Mesenchymal stem cell (in vitro differentiated cells and primary cell): Measurements from ENCODE around the gene KATNAL2.
"Not testable (repeated sequence)": the region's sequence is repeated elsewhere in the genome, so short reads cannot be mapped to it uniquely, and the experiment has no call there.

Experiments used
- DNase-seq: peaks from one replicate; pipeline ENCODE4 v3.0.0-alpha.2; 2013
- H2AFZ ChIP-seq: one replicate; pipeline ENCODE4 v1.6.1; 2013; ENCODE audit warnings: low read depth, mild to moderate bottlenecking, control low read depth, inconsistent platforms, low read length, moderate library complexity
- H2AK5ac ChIP-seq: 2 replicates; pipeline ENCODE4 v1.6.1; 2013; ENCODE audit warnings: low read length, moderate library complexity, mild to moderate bottlenecking, inconsistent platforms; ENCODE audit not compliant: severe bottlenecking
- H2BK120ac ChIP-seq: one replicate; pipeline ENCODE4 v1.6.1; 2013; ENCODE audit warnings: low read depth, mild to moderate bottlenecking, inconsistent platforms, low read length, moderate library complexity
- H2BK12ac ChIP-seq, 2 experiments: one replicate each; pipeline ENCODE4 v1.6.1; 2013; ENCODE audit warnings: inconsistent platforms in 2 of 2, low read length in 2 of 2, mild to moderate bottlenecking in 2 of 2, moderate library complexity in 2 of 2, control low read depth in 1 of 2
- H2BK15ac ChIP-seq: one replicate; pipeline ENCODE4 v1.6.1; 2013; ENCODE audit warnings: mild to moderate bottlenecking, low read depth, inconsistent platforms; ENCODE audit not compliant: poor library complexity, severe bottlenecking
- H2BK5ac ChIP-seq: 2 replicates; pipeline ENCODE4 v1.6.1; 2013; ENCODE audit warnings: low read depth, mild to moderate bottlenecking, low read length, control low read depth, inconsistent platforms; ENCODE audit not compliant: poor library complexity, severe bottlenecking
- H3K14ac ChIP-seq, 2 experiments: one replicate each; pipeline ENCODE4 v1.6.1; 2013; ENCODE audit warnings: inconsistent platforms in 2 of 2, low read length in 2 of 2, control low read depth in 1 of 2, mild to moderate bottlenecking in 1 of 2, moderate library complexity in 1 of 2
- H3K18ac ChIP-seq, 2 experiments: one replicate each; pipeline ENCODE4 v1.6.1; 2013; ENCODE audit warnings: inconsistent platforms in 2 of 2, low read length in 2 of 2, control low read depth in 1 of 2, low read depth in 1 of 2, mild to moderate bottlenecking in 1 of 2
- H3K23ac ChIP-seq, 2 experiments: one replicate each; pipeline ENCODE4 v1.6.1; 2013; ENCODE audit warnings: inconsistent platforms in 2 of 2, low read length in 2 of 2, mild to moderate bottlenecking in 2 of 2, moderate library complexity in 2 of 2, control low read depth in 1 of 2
- H3K27ac ChIP-seq: 2 replicates; pipeline ENCODE4 v1.5.1; 2013; ENCODE audit warnings: mild to moderate bottlenecking, moderate library complexity, low read length, control low read depth, inconsistent platforms; ENCODE audit not compliant: poor library complexity, severe bottlenecking
- H3K27me3 ChIP-seq, 2 experiments: 2 replicates each; pipeline versions ENCODE4 v1.6.1 to v1.7.0; 2013; ENCODE audit warnings: low read length in 2 of 2, mild to moderate bottlenecking in 2 of 2, moderate library complexity in 2 of 2, control low read depth in 1 of 2, inconsistent platforms in 1 of 2; ENCODE audit not compliant: control insufficient read depth in 1 of 2, insufficient read depth in 1 of 2
- H3K36me3 ChIP-seq, 2 experiments: 2 replicates each; pipeline versions ENCODE4 v1.6.1 to v1.7.0; 2013; ENCODE audit warnings: low read length in 2 of 2, control low read depth in 1 of 2, inconsistent platforms in 1 of 2, low read depth in 1 of 2, mild to moderate bottlenecking in 1 of 2; ENCODE audit not compliant: insufficient read depth in 2 of 2, control insufficient read depth in 1 of 2
- H3K4ac ChIP-seq, 2 experiments: one replicate each; pipeline ENCODE4 v1.6.1; 2013; ENCODE audit warnings: inconsistent platforms in 2 of 2, low read length in 2 of 2, mild to moderate bottlenecking in 2 of 2, moderate library complexity in 2 of 2, control low read depth in 1 of 2, low read depth in 1 of 2
- H3K4me1 ChIP-seq: 2 replicates; pipeline ENCODE4 v1.6.1; 2013; ENCODE audit warnings: low read depth, low read length, control low read depth; ENCODE audit not compliant: control insufficient read depth, insufficient read depth
- H3K4me2 ChIP-seq: 2 replicates; pipeline ENCODE4 v1.6.1; 2013; ENCODE audit warnings: low read length, mild to moderate bottlenecking, inconsistent platforms; ENCODE audit not compliant: poor library complexity, severe bottlenecking
- H3K4me3 ChIP-seq, 2 experiments: 2 replicates each; pipeline versions ENCODE4 v1.5.1 to v1.7.0; 2013; ENCODE audit warnings: low read length in 2 of 2, mild to moderate bottlenecking in 2 of 2, control low read depth in 1 of 2, low read depth in 1 of 2; ENCODE audit not compliant: insufficient read depth in 1 of 2
- H3K79me1 ChIP-seq: replicated peaks from 2 replicates; pipeline ENCODE4 v1.6.1; 2013; ENCODE audit warnings: mild to moderate bottlenecking, control low read depth, low read length, inconsistent platforms; ENCODE audit not compliant: poor library complexity, severe bottlenecking
- H3K9ac ChIP-seq: 2 replicates; pipeline ENCODE4 v1.7.0; 2013; ENCODE audit warnings: mild to moderate bottlenecking, low read length, moderate library complexity
- H3K9me3 ChIP-seq: 2 replicates; pipeline ENCODE4 v1.7.0; 2013; ENCODE audit warnings: mild to moderate bottlenecking, low read length; ENCODE audit not compliant: control insufficient read depth
- H4K8ac ChIP-seq: one replicate; pipeline ENCODE4 v1.6.1; 2013; ENCODE audit warnings: inconsistent platforms, mild to moderate bottlenecking, low read length, moderate library complexity
- H4K91ac ChIP-seq: one replicate; pipeline ENCODE4 v1.6.1; 2013; ENCODE audit warnings: mild to moderate bottlenecking, low read length, inconsistent platforms
- WGBS: methylation state at CpG from one replicate; pipeline ENCODE4 v1.1.7; 2013; ENCODE audit warnings: mixed read lengths; 5-methylcytosine and 5-hydroxymethylcytosine counted together

Gene KATNAL2

DNA sequence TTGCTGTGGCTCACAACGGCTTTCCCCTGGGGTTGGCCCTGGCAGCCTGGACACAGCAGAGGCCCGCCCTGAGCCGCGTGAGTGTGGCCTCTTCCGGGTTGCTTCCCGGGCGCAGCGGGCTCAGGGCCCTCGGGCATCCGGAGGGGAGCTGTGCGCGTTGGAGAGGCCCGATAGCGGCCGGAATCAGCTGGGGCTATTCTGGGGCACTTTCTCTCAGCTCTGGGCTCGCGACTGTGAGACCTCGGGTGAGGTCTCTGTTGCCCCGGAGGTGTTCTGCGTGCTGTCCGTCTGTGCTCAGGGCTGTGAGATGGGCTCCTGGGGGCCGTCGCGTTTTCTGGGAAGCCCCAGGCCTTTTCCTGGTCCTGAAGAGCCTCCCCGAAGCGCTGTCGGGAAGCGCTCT is 117.2 kb downstream of the KATNAL2 start:
- not testable (repeated sequence) for H3K18ac ChIP-seq, H3K9me3 ChIP-seq, H2BK120ac ChIP-seq, DNase-seq, H3K4ac ChIP-seq, H2AK5ac ChIP-seq, H3K79me1 ChIP-seq, H3K27ac ChIP-seq, H3K23ac ChIP-seq, H3K36me3 ChIP-seq, H3K4me1 ChIP-seq, H2AFZ ChIP-seq, H4K91ac ChIP-seq, H2BK15ac ChIP-seq, H3K9ac ChIP-seq, H3K4me2 ChIP-seq, H3K14ac ChIP-seq, H3K4me3 ChIP-seq, H2BK12ac ChIP-seq, H2BK5ac ChIP-seq, H3K27me3 ChIP-seq, H4K8ac ChIP-seq
- WGBS, result 94% methylated on average over 21 of the region's 28 CpGs

DNA sequence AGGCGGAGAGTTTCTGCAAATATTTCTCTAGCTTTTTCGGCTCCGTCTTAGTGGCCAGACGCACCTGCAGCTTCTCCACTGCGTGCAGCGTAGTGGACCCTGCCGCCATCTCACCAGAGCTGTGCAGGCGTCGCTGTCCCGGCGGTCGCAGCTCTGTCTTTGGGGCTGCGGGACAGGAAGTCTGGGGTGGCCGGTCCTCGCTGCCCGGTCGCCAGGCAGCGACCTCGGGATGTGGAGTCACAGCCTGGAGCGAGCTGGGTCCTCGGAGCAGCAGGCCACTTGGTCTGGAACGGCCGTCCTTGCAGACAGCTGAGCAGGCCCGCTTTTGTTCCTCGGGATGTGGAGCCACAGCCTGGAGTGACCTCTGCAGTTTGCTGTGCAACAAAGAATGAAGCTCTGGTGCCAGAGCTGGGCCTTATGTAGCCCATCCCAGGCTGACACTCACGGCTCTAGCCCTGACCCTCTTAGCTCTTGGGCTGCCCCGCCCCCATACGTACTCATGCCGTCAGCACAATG is 117.8 kb downstream of the KATNAL2 start, which contains the start of gene ELOA2:
TSS of gene ELOA2 (minus strand) at position 466 of the 516 bp plus-strand sequence. CDS start at position 109, 357 bp downstream.
- H3K18ac ChIP-seq, result peak within 1 kb of the TSS in 1 of 2 experiments; percentile 11
- H2BK5ac ChIP-seq, result no peak within 1 kb of the TSS
- H3K4me2 ChIP-seq, result no peak within 1 kb of the TSS
- H4K91ac ChIP-seq, result no peak within 1 kb of the TSS
- no peaks in the 10 kb centered on the region for H3K4me1 ChIP-seq
- H3K4me3 ChIP-seq, result no peak within 1 kb of the TSS
- no peak within 1 kb of the TSS for H2AK5ac ChIP-seq
- H3K36me3 ChIP-seq, result no peaks in the 10 kb centered on the region
- no peaks in the 10 kb centered on the region for H3K9me3 ChIP-seq
- H2BK120ac ChIP-seq, result no peak within 1 kb of the TSS
- DNase-seq, result no peak
- no peaks in the 10 kb centered on the region for H3K27me3 ChIP-seq
- H3K79me1 ChIP-seq, result no peaks in the 10 kb centered on the region
- H3K14ac ChIP-seq, result no peak within 1 kb of the TSS
- H3K27ac ChIP-seq, result no peak within 1 kb of the TSS
- H3K23ac ChIP-seq, result no peak within 1 kb of the TSS
- H3K9ac ChIP-seq, result no peak within 1 kb of the TSS
- no peak within 1 kb of the TSS for H2AFZ ChIP-seq
- H4K8ac ChIP-seq, result no peak within 1 kb of the TSS
- no peak within 1 kb of the TSS for H3K4ac ChIP-seq
- 93% methylated on average over 29 of the region's 29 CpGs for WGBS
- H2BK12ac ChIP-seq, result no peak within 1 kb of the TSS
- no peak within 1 kb of the TSS for H2BK15ac ChIP-seq

DNA sequence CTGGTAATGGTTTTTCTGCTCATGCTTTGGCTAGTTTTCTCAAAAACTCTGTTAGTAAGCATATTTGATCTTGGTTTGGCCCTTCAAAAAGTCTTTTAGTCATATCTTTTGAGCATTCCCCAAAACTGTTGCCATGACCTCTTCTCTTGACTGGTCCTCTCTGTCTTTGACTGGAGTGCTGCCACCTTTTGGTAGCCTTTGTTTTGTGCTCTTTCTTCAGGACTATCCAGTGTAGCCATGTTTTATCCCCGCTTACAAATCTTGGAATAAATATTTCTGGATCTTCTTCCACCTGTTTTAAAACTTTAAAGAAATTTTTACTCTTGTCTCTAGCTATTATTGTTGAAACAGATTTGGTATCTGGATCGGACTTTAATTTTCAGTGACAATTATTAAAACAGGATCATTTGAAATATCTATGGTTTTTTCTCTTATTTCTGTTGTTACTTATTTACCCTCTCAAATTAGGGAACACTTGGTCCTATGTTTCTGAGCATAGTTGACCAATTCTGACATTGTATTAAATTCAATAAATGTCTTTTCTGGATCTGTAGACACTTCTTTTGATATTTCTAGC is 119.0 kb downstream of the KATNAL2 start:
- Histone ChIP-seq H3K4ac (no peak overlapping the region), H3K23ac (no peak overlapping the region), H4K8ac (no peak overlapping the region), H2BK12ac (no peak overlapping the region), H3K9ac (no peak overlapping the region), H3K36me3 (no peaks in the 10 kb centered on the region), H3K27me3 (no peaks in the 10 kb centered on the region), H2AK5ac (no peak overlapping the region), H3K14ac (no peak overlapping the region), H2BK120ac (no peak overlapping the region), H2BK15ac (no peak overlapping the region), H2BK5ac (no peak overlapping the region), H3K9me3 (no peaks in the 10 kb centered on the region), H3K18ac (no peak overlapping the region), H2AFZ (no peak overlapping the region), H3K4me1 (no peaks in the 10 kb centered on the region), H3K4me2 (no peak overlapping the region), H4K91ac (no peak overlapping the region), H3K79me1 (no peaks in the 10 kb centered on the region), H3K27ac (no peak overlapping the region), H3K4me3 (no peak overlapping the region)
- peak; percentile 42 for DNase-seq
- no CpG with 5 or more reads among the region's 2 CpGs for WGBS

DNA sequence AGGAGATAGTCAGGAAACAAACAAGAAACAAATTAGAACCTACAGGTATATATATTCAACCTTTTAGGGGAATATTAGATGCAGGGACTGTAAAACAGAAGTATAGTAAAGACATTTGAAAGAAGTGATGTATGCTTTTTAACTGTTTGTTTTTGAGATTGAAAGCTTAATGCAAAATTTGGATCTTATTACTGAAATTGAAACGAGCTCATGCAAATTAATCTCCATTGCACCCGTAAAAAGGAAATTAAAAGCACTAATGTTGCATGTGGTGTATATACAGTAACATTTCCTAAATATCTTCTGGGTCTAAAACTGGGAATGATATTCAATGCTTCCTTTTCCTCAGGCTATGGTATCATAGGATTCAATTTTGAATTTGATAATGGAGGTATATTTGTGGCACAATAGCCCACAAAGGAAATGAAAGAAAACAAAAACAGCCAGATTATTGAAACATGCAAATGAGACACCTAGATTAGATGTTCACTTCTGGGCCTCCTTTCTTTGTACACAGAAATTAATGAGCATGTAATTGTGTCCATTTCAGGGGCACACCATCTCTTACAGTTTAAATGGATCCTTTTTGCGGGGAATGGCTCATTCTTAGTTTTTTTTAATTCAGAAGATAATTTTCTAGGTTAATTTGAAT is 119.7 kb downstream of the KATNAL2 start:
- Histone ChIP-seq H2AK5ac (no peak overlapping the region), H4K91ac (no peak overlapping the region), H3K9me3 (no peaks in the 10 kb centered on the region), H3K4ac (no peak overlapping the region), H3K4me3 (no peak overlapping the region), H3K23ac (no peak overlapping the region), H3K9ac (no peak overlapping the region), H2BK15ac (no peak overlapping the region), H2BK120ac (no peak overlapping the region), H3K79me1 (no peaks in the 10 kb centered on the region), H3K14ac (no peak overlapping the region), H2BK5ac (no peak overlapping the region), H2BK12ac (no peak overlapping the region), H3K4me2 (no peak overlapping the region), H3K4me1 (no peaks in the 10 kb centered on the region), H3K27ac (no peak overlapping the region), H2AFZ (no peak overlapping the region), H3K36me3 (no peaks in the 10 kb centered on the region), H3K18ac (no peak overlapping the region), H3K27me3 (no peaks in the 10 kb centered on the region), H4K8ac (no peak overlapping the region)
- no peak for DNase-seq
- 90% methylated on average over 2 of the region's 3 CpGs for WGBS
